Esophagus muscularis mucosa (tissue), 4 donors: ENCODE results near the gene SPRR1B. TPM values are rescaled to one million over a fixed set of nuclear protein-coding genes. Genes with fewer than 3 reads are reported as not detected.
A peak's percentile ranks its signal among the peaks of the same experiment; 100 is the strongest.

Experiments
- DNase-seq: peaks from one replicate; pipeline ENCODE4 v3.0.0-alpha.2; 2017; ENCODE audit errors: extremely low spot score
- H3K27ac ChIP-seq, 4 donors: fragments of 200-600 bp; sonication (generic); replicated peaks in 1 of 4; 1 replicate in 3 of 4; 2 replicates in 1 of 4; pipeline ENCODE4 v1.5.1; 2016 to 2019; ENCODE audit warnings: mild to moderate bottlenecking in 1 of 4
- H3K27me3 ChIP-seq, 4 donors: fragments of 200-600 bp; sonication (generic); one replicate each; pipeline versions ENCODE4 v1.5.1 to v1.6.0; 2016 to 2019
- H3K36me3 ChIP-seq, 4 donors: fragments of 200-600 bp; sonication (generic); one replicate each; pipeline ENCODE4 v1.5.1; 2016 to 2019
- H3K4me1 ChIP-seq, 4 donors: fragments of 200-600 bp; sonication (generic); one replicate each; pipeline ENCODE4 v1.5.1; 2016 to 2019
- H3K4me3 ChIP-seq, 4 donors: fragments of 200-600 bp; sonication (generic); 1 replicate in 2 of 4; 2 replicates in 2 of 4; pipeline ENCODE4 v1.5.1; 2016 to 2019; ENCODE audit warnings: mild to moderate bottlenecking in 4 of 4, moderate library complexity in 1 of 4
- H3K9me3 ChIP-seq, 4 donors: fragments of 200-600 bp; sonication (generic); 1 replicate in 3 of 4; 2 replicates in 1 of 4; pipeline ENCODE4 v1.5.1; 2016 to 2019
- EP300 ChIP-seq: sonication (generic); formaldehyde crosslinking; IDR thresholded peaks from one replicate; pipeline ENCODE4 v1.6.1; 2017; ENCODE audit warnings: antibody characterized with exemption
- POLR2A ChIP-seq: fragments of 450-650 bp; IDR thresholded peaks from one replicate; pipeline ENCODE4 v1.6.1; 2017; ENCODE audit warnings: antibody characterized with exemption, moderate library complexity, mild to moderate bottlenecking, low read depth
- POLR2AphosphoS5 ChIP-seq, 2 donors: sonication (generic); formaldehyde crosslinking; IDR thresholded peaks; one replicate each; pipeline ENCODE4 v1.6.1; 2017; ENCODE audit warnings: antibody characterized with exemption in 2 of 2
- WGBS: methylation state at CpG from one replicate; pipeline ENCODE4 v1.1.5; 2018; 5-methylcytosine and 5-hydroxymethylcytosine counted together
- intact Hi-C: fragments of 100-400 bp; cut with DNase I; formaldehyde crosslinking; loops from one replicate; pipeline ENCODE4 v1.15.1; 2023
- total RNA-seq, 4 donors: library from RNA; depleted of rRNA; stranded (reverse); fragments of >200 nt; gene quantifications; one replicate each; pipeline versions ENCODE4 v1.1.0 to v1.2.1, GENCODE V29; 2016
- TF ChIP-seq, protein P1 (sequence below), 3 experiments: fragments of 200-600 bp in 2 of 3; fragments of 450-650 bp in 1 of 3; sonication (generic) in 2 of 3; IDR thresholded peaks; one replicate each; pipeline ENCODE4 v1.5.1; 2017 to 2019; ENCODE audit warnings: antibody characterized with exemption in 3 of 3, mild to moderate bottlenecking in 2 of 3, moderate library complexity in 1 of 3

The SPRR1B gene
- total RNA-seq, 4 donors from 2014 or later = not detected

DNA sequence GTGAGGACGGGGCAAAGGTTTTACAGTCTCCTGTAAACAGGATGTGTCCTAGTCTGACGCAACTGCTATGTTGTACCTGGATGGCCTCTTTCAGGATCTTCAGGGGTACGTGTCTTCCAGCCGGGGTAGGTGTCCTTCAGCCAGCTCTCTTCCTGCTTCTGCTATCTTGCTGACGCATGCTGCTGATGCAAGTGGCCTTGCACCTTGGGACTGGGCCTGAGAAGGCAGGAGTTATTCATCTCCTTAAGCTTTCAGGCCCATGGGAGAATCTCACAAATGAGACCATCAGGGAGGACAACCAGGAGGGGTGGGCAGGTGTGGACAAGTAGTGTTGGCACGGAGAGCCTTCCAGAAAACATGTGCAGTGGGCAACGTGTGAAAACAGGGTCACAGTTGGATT is 7.9 kb upstream of the SPRR1B start:
- WGBS = 80% methylated on average over 7 of the region's 7 CpGs
- TF ChIP-seq POLR2A (no peak), EP300 (no peak), POLR2AphosphoS5 (IDR thresholded peaks at IDR 0.05) (no peak)
- TF ChIP-seq, protein P1, sequence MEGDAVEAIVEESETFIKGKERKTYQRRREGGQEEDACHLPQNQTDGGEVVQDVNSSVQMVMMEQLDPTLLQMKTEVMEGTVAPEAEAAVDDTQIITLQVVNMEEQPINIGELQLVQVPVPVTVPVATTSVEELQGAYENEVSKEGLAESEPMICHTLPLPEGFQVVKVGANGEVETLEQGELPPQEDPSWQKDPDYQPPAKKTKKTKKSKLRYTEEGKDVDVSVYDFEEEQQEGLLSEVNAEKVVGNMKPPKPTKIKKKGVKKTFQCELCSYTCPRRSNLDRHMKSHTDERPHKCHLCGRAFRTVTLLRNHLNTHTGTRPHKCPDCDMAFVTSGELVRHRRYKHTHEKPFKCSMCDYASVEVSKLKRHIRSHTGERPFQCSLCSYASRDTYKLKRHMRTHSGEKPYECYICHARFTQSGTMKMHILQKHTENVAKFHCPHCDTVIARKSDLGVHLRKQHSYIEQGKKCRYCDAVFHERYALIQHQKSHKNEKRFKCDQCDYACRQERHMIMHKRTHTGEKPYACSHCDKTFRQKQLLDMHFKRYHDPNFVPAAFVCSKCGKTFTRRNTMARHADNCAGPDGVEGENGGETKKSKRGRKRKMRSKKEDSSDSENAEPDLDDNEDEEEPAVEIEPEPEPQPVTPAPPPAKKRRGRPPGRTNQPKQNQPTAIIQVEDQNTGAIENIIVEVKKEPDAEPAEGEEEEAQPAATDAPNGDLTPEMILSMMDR (IDR thresholded peaks at IDR 0.05) = no peak
- peak; percentile 55 for DNase-seq
- intact Hi-C loops = no loop called here
- H3K36me3 ChIP-seq = no peaks in the 10 kb centered on the region
- H3K27ac ChIP-seq = no peak overlapping the region
- no peaks in the 10 kb centered on the region for H3K4me1 ChIP-seq
- no peak overlapping the region for H3K4me3 ChIP-seq
- peaks cover 0 to 2% (median 0%) of the 10 kb centered on the region in 4 donors for H3K9me3 ChIP-seq
- H3K27me3 ChIP-seq = peaks cover 0 to 9% (median 0%) of the 10 kb centered on the region in 4 donors

GRCh38 chr1:153024413-153024812 is 6.6 kb upstream of the SPRR1B start:
- H3K27me3 ChIP-seq = no peaks in the 10 kb centered on the region
- DNase-seq = peak; percentile 45
- H3K4me3 ChIP-seq = no peak overlapping the region
- H3K36me3 ChIP-seq = no peaks in the 10 kb centered on the region
- TF ChIP-seq POLR2A (no peak), POLR2AphosphoS5 (IDR thresholded peaks at IDR 0.05) (no peak), EP300 (no peak)
- TF ChIP-seq, protein P1 (IDR thresholded peaks at IDR 0.05) = no peak
- 80% methylated on average over 1 of the region's 1 CpG for WGBS
- H3K27ac ChIP-seq = no peak overlapping the region
- intact Hi-C loops = no loop called here
- no peaks in the 10 kb centered on the region for H3K4me1 ChIP-seq
- no peaks in the 10 kb centered on the region for H3K9me3 ChIP-seq

DNA sequence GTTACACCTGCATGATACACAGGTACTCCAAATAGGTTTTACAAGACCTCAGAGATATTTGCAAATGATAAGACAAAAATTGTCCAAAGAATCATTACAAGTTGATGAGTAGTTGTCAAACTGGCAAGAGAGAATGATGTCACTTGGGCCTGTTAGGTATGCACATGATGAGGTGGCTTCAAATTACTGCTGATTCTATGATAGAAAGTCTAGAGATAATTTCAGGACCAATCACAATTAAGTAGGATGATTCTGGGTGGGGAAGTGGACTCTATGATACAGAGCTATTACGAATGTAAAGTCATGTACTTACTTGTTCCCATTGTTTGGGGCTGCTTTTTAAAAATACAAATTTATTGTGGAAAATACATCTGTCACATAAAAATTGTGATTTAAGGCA is 5.2 kb upstream of the SPRR1B start:
- Histone ChIP-seq H3K27me3 (no peaks in the 10 kb centered on the region), H3K36me3 (no peaks in the 10 kb centered on the region), H3K4me3 (no peak overlapping the region), H3K27ac (no peak overlapping the region), H3K4me1 (no peaks in the 10 kb centered on the region), H3K9me3 (no peaks in the 10 kb centered on the region)
- TF ChIP-seq POLR2AphosphoS5 (IDR thresholded peaks at IDR 0.05) (no peak), EP300 (no peak), POLR2A (no peak)
- TF ChIP-seq, protein P1 (IDR thresholded peaks at IDR 0.05) = no peak
- no peak for DNase-seq
- 86% methylated on average over 1 of the region's 1 CpG for WGBS
- intact Hi-C loops = no loop called here

DNA sequence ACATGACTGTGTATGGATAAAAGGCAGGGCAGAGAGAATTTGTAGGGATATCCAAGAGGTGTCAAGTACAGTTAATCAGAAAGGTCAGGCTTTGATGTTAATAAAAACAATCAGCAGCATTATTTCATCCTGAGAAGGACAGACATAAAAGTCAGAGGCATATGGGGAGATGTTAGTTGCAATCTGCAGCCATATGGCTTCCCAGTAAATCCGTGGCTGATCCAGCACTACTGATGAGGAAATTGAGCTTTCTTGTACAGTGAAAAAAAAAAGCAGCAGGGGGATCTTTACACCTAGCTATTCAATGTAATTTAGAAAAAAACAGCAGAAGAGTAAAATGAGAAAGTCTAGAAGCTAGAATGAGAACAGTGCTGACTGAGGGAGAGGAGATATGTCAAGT is 2.2 kb upstream of the SPRR1B start:
- Histone ChIP-seq H3K36me3 (no peaks in the 10 kb centered on the region), H3K27ac (no peak overlapping the region), H3K27me3 (no peaks in the 10 kb centered on the region), H3K4me3 (no peak overlapping the region), H3K9me3 (no peaks in the 10 kb centered on the region), H3K4me1 (no peaks in the 10 kb centered on the region)
- WGBS = 65% methylated on average over 1 of the region's 1 CpG
- TF ChIP-seq, protein P1 (IDR thresholded peaks at IDR 0.05) = no peak
- no peak for TF ChIP-seq POLR2A
- intact Hi-C loops = no loop called here
- DNase-seq = no peak

GRCh38 chr1:153032073-153032472 is 1.1 kb downstream of the SPRR1B start:
- no peak overlapping the region for H3K4me3 ChIP-seq
- no peak for DNase-seq
- intact Hi-C loops = no loop called here
- H3K27me3 ChIP-seq = no peaks in the 10 kb centered on the region
- no peaks in the 10 kb centered on the region for H3K4me1 ChIP-seq
- TF ChIP-seq POLR2A = no peak
- TF ChIP-seq EP300 = no peak
- TF ChIP-seq, protein P1 (IDR thresholded peaks at IDR 0.05) = no peak
- TF ChIP-seq POLR2AphosphoS5 (IDR thresholded peaks at IDR 0.05) = no peak
- H3K9me3 ChIP-seq = no peaks in the 10 kb centered on the region
- no peaks in the 10 kb centered on the region for H3K36me3 ChIP-seq
- no peak overlapping the region for H3K27ac ChIP-seq
